Stimulated activated CD4-positive, alpha-beta T cell treated with anti-CD3 and anti-CD28 coated beads, Interleukin-12 subunit alpha, Interleukin-12 subunit beta, amount 100 ng/mL, for 48 hours (primary cell): Measurements from ENCODE around the gene PAPPA.

Source experiments
- DNase-seq, 3 donors: peaks; one replicate each; pipeline ENCODE4 v3.0.0-alpha.2; 2020; ENCODE audit warnings: low read depth in 2 of 3, low spot score in 1 of 3

The PAPPA gene

GRCh38 chr9:116377179-116377798 lies 223.7 kb downstream of the PAPPA start:
- no peak for DNase-seq

- DNase-seq: no peak
These were observed 225.3 kb downstream of the PAPPA start for GRCh38 chr9:116378873-116379272.

DNA sequence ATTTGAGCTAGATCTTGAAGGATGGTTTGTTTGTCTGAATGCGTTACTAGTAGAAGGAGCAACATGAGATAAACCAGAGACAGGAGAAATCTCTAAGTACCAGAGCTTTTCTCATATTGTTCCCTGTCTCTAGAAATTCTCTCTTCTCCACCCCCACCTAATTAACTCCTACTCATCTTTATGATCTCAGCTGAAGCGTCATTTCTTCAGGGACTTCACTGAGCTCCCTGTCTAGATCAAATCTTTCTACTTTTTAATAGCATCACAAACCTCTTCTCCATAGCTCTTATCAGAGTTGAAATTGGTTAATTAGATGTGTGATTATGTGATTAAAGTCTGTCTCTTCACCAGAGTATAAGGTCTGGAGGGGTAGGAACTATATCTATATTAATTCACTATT lies 226.2 kb downstream of the PAPPA start:
- no peak for DNase-seq

DNA sequence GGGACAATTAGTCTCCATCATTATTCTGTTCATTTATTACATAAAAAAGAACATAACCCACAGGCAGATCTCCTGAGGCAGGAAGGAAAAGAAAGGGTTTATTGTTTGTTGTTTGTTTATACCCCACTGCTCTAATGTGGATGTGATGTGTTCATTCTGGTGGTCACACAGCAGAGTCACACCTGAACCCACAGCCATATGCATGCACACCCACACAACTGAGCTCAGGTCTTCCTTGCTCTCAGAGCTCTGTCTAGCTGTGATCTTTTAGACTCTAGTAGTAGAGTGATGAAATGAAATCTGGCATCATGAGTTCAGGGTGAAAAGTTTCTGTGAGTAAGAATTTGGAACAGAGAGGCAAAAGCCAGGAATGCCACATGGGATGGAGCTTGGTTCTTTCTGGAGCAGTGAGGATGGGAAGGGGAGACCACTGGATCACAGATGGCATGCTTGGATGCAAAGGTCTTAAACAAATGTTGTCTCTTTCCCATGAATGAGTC lies 227.0 kb downstream of the PAPPA start:
- DNase-seq: no peak

DNA sequence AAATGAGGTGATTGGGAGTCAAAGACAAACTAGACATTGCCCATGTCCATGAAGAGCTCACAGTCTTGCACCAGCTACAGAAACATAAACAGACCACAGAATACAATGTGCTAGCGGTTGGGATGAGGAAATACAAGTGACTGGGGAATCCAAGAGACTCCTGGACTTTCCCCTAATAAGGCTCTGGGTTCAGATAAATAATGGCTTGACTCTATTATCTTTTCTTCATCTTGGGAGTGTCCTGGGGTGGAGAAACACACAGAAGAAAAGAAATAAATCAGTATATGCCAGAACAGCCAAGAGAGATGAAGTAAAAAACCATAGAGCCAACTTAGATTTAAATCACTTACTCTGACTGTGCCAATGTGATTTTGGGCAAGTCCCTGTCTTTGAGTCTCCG lies 227.8 kb downstream of the PAPPA start:
- DNase-seq: no peak

DNA sequence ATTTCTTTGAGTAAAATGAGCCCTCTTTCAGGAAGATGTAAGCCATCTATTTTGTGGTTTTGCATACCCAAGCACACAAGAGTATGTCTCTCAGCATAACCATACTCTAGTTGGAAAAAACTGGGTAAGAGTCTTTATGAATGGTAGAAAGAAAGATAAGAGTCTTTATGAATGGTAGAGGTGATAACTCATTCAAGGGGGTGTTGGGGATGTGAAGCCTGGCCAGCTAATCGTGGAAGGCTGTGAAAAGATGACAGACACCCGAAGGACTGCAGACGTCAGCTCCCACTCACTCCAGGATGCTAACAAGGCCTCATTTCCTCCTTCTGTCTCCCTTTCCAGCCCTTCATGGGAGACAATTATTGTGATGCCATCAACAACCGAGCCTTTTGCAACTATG lies 228.5 kb downstream of the PAPPA start:
- DNase-seq: no peak

DNA sequence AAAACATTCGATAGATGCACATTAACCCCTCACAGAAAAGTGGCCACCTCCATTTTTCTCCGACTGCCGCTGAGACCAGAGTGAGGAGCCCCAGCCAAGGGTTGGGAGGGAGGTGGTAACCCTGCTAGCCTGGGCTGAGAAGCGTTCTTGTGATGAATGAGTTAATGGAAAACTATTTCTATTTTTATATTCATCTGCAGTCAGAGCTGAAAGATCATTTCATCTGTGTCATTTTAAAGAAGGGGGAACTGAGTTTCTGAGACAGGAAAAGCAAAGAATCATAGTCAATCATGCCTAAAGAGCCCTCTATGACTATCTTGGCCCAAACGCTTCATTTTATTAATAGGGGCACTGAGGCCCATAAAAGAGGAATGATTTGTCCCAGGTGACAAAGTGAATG lies 229.5 kb downstream of the PAPPA start:
- no peak for DNase-seq

DNA sequence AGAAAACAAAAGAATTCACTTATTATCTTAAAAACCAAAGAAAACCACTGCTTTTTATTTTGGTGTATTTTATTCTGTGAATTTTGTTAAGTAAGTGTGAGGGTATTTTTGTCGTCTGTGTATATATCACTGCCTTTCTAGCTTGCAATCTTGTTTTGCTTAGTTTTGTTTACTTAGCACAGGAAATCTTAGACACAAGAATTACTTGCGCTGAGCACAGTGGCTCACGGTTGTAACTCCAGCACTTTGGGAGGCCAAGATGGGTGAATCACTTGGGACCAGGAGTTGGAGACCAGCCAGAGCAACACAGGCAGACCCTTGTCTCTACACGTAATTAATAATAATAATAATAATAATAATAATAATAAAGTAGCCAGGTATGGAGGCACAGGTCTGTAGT lies 230.3 kb downstream of the PAPPA start:
- no peak for DNase-seq

- no peak for DNase-seq
These were observed 234.5 kb downstream of the PAPPA start for GRCh38 chr9:116387934-116388698.

GRCh38 chr9:116389541-116390302 lies 236.1 kb downstream of the PAPPA start:
- no peak for DNase-seq

DNA sequence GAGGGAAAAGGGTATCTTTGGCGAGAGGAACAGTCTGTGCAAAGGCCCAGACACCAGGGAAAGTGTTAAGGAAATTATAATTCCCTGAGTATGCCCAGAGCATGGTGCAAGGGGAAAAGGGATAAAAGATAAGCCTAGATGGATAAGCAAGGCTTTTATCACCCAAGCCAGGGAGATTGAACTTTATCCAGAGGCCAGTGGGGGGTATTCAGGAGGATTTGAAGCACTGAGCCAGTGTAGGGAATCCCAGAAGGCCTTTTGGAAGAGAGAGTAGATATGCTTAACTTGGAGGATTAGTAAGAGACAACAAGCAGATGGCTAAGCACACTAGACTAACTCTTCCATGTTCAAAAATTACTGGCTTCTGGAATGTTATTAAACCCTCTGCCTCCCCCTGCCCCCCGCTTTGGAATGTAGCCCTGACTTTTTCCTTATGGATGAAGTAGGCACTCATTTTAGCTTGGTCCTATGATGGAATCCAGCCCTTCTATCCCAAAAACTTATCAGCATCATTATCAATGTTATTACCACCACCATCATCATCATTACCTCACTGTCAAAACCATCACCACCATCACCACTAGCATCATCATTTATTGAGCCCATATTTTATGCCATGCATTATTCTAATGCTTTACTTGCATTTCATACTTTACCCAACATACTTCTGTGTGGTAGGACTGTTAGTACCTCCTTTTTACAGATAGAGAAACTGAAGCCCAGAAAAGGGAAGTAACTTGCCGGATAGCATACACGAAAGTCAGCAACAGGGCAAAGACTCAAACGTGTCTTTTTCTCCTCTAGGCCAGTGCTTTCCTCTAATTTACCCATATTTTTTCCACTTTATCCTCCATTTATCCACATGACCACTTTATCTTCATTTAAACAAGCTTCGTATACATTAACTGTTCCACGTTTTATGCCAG lies 237.0 kb downstream of the PAPPA start:
- no peak for DNase-seq

DNA sequence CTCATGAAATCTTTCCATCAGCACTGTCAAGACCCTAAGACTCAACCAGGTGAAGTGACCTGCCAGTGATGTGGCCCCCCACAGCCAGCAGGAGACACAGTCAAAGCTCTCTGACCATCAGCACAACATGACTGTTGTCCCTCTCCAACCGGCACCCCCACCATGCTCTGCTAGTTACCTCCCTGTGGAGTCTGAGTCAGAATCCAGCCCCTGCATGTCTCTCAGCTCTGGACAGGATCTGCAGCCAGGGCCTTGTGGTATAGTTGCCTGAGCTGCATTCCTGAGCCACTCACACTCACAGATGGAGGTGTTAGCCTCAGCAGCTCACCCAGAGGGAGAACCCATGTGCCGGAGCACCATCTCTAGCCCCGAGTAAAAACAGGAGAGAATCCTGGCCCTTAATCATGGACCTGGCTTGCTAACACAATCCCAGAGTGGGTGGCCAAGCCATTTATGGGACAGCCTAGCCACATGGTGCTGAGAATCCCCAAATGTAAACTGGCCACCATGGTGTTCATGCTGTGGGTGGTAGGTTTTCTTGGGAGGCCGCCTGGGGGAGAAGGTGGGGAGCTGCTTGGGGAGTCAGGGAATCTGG lies 237.8 kb downstream of the PAPPA start:
- no peak for DNase-seq

GRCh38 chr9:116393198-116393597 lies 239.6 kb downstream of the PAPPA start:
- no peak for DNase-seq

DNA sequence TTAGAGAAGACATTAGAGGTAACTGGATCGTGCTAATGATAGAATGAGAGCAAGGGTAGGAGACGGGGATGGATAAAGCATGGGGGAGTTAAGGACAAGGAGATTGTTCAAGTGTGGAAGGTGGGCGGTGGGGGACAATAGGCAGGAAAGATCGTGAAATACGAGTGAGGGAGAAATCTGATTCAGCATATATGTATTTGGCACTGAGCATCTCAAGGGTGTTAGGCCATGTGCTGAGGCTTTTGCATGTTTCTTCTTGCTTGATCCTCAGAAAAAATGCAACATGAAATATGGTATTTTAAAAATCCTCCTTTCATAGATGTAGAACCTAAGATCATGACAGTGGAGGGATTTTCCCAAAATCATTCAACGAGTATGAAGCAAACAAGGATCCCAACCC lies 240.5 kb downstream of the PAPPA start:
- DNase-seq: no peak

DNA sequence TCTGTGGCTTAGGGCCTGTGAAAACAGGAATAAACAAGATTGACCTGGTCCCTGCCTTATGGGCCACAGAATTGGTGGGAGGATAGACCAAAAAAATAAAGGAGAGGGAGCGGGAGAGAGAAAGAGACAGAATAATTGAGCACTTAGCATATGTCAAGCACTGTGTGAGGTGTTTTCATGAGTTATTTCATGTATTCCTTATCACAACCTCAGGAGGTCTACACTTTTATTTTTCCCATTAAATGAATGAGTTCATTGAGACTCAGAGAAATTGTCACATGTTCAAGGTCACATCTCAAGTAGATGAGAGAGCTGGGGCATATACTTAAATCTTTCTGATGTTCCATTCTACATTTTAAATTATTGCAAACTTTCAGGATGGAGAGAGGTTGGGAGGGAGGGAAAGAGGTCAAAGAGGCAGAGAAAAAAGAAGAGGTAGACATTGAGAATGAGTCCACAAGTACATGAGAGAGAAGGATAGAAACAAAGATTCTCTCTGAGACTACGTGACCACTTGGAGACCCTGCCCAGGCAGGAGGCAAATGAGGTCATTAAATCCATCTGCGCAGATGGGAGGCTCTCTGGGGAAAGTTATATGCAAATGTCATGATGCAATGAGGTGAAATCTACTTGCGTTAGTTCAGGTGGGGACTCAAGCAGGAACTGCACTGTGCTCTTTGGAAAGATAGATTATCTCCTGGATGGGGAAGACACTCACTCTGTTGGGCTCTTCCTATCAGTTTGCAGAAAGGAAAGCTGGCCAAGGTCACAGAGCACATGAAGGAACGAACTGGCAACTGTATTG lies 241.5 kb downstream of the PAPPA start:
- DNase-seq: no peak

DNA sequence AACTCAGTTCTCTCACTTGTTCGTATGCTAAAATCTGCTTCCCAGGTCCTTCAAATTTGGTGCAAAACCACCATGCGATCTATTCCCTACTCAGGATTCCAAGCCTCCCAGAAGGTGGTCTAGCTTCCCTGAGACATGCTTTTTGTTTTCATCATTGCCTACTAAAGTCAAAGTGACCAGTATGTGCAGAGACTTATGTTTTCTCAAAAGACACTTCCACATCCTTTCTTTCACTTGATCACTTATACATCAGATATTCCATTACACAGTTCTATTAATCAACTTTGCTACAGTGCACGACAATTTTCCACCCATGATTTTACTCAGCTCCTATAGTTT lies 242.1 kb downstream of the PAPPA start:
- DNase-seq: no peak

DNA sequence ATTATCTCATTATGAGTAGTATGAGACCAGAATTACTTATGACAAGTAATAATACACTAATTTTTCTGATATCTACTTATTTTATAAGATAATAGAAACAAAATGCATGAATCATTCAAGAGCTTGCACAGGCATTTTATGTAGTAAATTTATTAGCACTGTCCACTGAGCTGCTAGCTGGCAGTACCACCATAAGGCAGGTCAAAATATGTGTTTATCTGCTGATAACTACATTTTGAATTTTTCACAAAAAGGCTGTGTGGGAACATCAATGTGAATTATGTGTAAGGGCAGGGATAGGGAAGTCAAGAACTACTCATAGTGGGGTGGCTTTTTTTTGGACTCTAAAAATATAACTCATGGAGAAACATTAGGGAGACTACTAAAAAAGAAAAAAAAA lies 249.6 kb downstream of the PAPPA start:
- DNase-seq: no peak

DNA sequence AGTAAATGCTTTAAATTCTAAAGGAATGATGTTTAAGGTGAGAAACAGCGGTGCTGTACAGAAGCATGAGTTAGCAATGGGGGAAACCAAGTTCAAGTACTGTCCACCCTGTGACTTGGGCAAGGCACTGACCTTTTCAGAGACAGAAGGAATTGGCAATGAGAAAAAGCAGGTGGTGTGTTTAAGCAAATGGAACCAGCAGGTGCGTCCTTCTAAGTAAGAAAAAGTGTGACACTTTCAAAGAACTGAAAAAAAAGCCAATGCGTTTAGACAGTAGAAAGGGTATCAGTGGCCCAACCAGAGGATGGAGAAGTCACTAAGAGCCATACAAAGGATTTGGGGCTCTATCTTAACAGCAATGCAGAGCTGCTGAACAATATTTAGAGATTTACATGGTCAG lies 250.6 kb downstream of the PAPPA start:
- no peak for DNase-seq

DNA sequence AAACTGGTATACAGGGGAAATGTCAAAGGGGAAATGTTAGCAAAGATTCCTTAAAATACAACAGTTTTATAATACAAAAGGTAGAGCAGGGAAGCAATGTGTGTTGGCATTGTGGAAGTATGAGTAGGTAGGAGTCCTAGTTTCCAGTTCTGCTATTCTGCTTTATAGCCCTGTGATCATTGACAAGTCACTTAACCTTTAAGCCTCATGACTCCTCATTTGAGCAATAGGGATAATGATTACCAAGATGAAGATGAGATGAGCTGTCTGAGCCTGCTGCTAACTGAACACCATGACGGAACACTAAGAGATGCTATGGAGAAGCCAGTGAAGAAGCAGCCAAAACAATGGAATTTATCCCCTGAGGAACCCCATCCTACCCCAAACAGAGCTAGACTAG lies 251.7 kb downstream of the PAPPA start:
- no peak for DNase-seq

DNA sequence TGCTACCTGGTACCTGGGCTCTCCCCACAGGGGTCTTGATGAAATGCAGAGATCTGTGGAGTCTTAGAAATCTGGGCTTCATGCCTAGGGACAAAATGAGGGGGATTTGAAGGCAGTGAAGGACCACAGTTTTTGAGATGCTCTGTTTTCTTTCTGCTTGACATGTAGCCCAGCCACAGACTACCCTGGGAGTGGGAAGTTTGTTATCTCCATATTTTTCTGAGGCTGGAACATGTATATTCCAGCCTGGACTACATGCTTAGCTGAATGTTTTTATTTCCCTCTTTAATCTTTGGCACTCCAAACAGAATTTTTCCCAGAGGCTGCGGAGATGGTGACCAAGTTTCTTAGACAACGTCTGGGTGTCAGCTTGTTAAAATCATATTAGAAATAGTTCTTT lies 252.9 kb downstream of the PAPPA start:
- no peak for DNase-seq
